ENCODE data around the gene PTCRA. TPM values are rescaled to one million over a fixed set of nuclear protein-coding genes. Genes with fewer than 3 reads are reported as not detected.

PTCRA gene
- total RNA-seq, 1 experiment from 2014 or later = not detected

DNA sequence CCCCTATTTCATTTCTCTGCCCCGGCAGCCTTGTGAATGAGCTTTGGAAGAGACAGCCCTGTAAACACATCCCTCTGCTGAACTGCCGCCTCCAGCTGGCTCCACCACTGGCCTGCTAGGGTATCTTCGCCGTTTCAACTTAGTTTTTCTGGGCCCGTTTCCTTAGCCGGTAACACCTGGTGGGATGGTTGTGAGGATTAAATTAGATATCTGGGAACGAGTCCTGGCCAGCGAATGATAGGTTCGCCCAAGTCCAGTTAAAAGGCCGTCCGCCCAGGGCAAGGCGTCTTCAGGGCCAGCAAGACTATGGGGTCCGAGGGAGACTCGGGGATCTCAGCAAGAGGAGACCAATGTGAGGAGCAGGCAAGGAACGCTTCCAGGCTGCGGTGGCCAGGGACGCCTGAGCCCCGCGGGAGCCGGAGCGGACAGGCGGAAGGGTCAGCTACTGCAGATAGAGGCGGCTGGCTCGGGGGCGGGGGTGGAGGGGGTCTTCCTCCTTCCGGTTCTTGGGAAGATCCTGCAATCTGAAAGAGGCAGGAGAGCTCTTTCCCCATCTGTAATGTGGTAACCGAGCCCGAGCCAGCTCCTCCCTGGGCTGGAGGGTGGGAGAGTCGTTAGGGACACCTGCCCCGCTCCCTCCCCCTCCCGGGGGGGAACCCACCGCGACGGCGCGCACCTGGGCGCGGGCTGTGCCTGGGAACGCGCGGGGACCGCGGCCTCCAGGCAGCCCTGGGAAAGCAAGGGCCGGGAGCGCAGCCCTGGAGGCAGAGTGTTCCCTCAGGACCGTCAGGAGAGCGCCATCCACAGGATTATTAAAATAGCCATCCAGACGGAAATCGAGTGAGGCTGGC is 4.5 kb upstream of the PTCRA start:
- no peaks in the 10 kb centered on the region for H3K9me2 ChIP-seq (ENCODE audit: insufficient read depth)
- no peaks in the 10 kb centered on the region for H3K79me2 ChIP-seq (ENCODE audit: insufficient read depth, low read length)
- no peak overlapping the region for H2AFZ ChIP-seq (ENCODE audit: low read depth, low read length, poor library complexity, severe bottlenecking)
- no peak overlapping the region for H3K9ac ChIP-seq (ENCODE audit: low read length)
- ChIA-PET RAD21 (ENCODE audit: low non-redundant PET in 1 of 2, low total read pairs in 2 of 2, uncharacterized antibody in 2 of 2, unreplicated experiment in 2 of 2) (no interaction called here), CTCF (no interaction called here), POLR2A (no interaction called here)
- H3K27ac ChIP-seq (ENCODE audit: low read depth, low read length) = no peak overlapping the region
- no peaks in the 10 kb centered on the region for H4K20me1 ChIP-seq (ENCODE audit: insufficient read depth)
- H3K4me1 ChIP-seq (ENCODE audit: control insufficient read depth in 1 of 2, insufficient read depth in 2 of 2, low read length in 2 of 2) = no peaks in the 10 kb centered on the region; a peak in 1 of 4 replicates
- no TSS peak for BruUV-seq (replicated peaks)
- H3K27me3 ChIP-seq (ENCODE audit: insufficient read depth, low read length) = no peaks in the 10 kb centered on the region
- H3K4me2 ChIP-seq (ENCODE audit: low read length) = no peak overlapping the region
- TF ChIP-seq, protein P1, sequence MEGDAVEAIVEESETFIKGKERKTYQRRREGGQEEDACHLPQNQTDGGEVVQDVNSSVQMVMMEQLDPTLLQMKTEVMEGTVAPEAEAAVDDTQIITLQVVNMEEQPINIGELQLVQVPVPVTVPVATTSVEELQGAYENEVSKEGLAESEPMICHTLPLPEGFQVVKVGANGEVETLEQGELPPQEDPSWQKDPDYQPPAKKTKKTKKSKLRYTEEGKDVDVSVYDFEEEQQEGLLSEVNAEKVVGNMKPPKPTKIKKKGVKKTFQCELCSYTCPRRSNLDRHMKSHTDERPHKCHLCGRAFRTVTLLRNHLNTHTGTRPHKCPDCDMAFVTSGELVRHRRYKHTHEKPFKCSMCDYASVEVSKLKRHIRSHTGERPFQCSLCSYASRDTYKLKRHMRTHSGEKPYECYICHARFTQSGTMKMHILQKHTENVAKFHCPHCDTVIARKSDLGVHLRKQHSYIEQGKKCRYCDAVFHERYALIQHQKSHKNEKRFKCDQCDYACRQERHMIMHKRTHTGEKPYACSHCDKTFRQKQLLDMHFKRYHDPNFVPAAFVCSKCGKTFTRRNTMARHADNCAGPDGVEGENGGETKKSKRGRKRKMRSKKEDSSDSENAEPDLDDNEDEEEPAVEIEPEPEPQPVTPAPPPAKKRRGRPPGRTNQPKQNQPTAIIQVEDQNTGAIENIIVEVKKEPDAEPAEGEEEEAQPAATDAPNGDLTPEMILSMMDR (IDR thresholded peaks at IDR 0.05 in 2 of 3, conservative IDR thresholded peaks at IDR 0.05 in 1 of 3; ENCODE audit: borderline replicate concordance in 1 of 3, insufficient read depth in 1 of 3, low read depth in 2 of 3, low read length in 2 of 3) = peak in 1 of 3 experiments; percentile 19; a peak in 1 of 6 replicates
- no peak for TF ChIP-seq CBX3 (IDR thresholded peaks at IDR 0.05; ENCODE audit: low read depth)
- intact Hi-C loops (cut with micrococcal nuclease) = no loop called here
- no peaks in the 10 kb centered on the region for H3K9me3 ChIP-seq (ENCODE audit: control insufficient read depth in 1 of 2, insufficient read depth in 1 of 2, low read depth in 1 of 2, low read length in 2 of 2)
- no peak for DNase-seq (ENCODE audit: low read depth, low spot score)
- no peak overlapping the region for H3K4me3 ChIP-seq (replicated peaks in 1 of 2; ENCODE audit: low read depth in 1 of 2, low read length in 2 of 2)
- no peak for ATAC-seq
- H3K36me3 ChIP-seq (ENCODE audit: control insufficient read depth in 1 of 2, insufficient read depth in 2 of 2, low read length in 2 of 2) = no peaks in the 10 kb centered on the region

DNA sequence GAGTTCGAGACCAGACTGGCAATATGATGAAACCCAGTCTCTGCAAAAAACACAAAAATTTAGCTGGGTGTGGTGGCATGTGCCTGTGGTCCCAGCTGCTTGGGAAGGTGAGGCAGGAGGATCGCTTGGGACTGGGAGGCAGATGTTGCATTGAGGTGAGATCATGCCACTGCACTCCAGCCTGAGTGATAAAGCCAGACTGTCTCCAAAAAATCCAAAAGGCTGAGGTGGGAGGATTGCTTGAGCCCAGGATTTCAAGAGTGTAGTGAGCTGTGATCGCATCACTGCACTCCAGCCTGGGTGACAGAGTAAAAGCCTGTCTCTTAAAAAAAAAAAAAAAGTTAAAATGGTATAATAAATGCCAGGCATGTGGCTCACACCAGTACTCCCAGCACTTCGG is 1.3 kb upstream of the PTCRA start:
- H3K36me3 ChIP-seq (ENCODE audit: control insufficient read depth in 1 of 2, insufficient read depth in 2 of 2, low read length in 2 of 2) = no peaks in the 10 kb centered on the region
- H3K4me3 ChIP-seq (replicated peaks in 1 of 2; ENCODE audit: low read depth in 1 of 2, low read length in 2 of 2) = no peak overlapping the region
- H3K79me2 ChIP-seq (ENCODE audit: insufficient read depth, low read length) = no peaks in the 10 kb centered on the region
- CTCF ChIA-PET = no interaction called here
- no peaks in the 10 kb centered on the region for H4K20me1 ChIP-seq (ENCODE audit: insufficient read depth)
- no peak overlapping the region for H3K27ac ChIP-seq (ENCODE audit: low read depth, low read length)
- ATAC-seq = no peak
- no peak overlapping the region for H3K9ac ChIP-seq (ENCODE audit: low read length)
- no peaks in the 10 kb centered on the region for H3K27me3 ChIP-seq (ENCODE audit: insufficient read depth, low read length)
- H3K9me2 ChIP-seq (ENCODE audit: insufficient read depth) = no peaks in the 10 kb centered on the region
- no peaks in the 10 kb centered on the region for H3K9me3 ChIP-seq (ENCODE audit: control insufficient read depth in 1 of 2, insufficient read depth in 1 of 2, low read depth in 1 of 2, low read length in 2 of 2)
- no peak overlapping the region for H3K4me2 ChIP-seq (ENCODE audit: low read length)
- no TSS peak for BruUV-seq (replicated peaks)
- POLR2A ChIA-PET = interaction anchor here (0.6 kb wide), 1 partner anchor 1065 kb away, joined by 3 read pairs; no protein-coding TSS in a partner anchor
- RAD21 ChIA-PET (ENCODE audit: low non-redundant PET in 1 of 2, low total read pairs in 2 of 2, uncharacterized antibody in 2 of 2, unreplicated experiment in 2 of 2) = no interaction called here
- no peak overlapping the region for H2AFZ ChIP-seq (ENCODE audit: low read depth, low read length, poor library complexity, severe bottlenecking)
- TF ChIP-seq YY1 (IDR thresholded peaks at IDR 0.05; ENCODE audit: extremely low read depth, insufficient replicate concordance, low read depth, low read length) (no peak), ELF1 (IDR thresholded peaks at IDR 0.05; ENCODE audit: borderline replicate concordance, low read depth) (no peak)
- TF ChIP-seq, protein P2, sequence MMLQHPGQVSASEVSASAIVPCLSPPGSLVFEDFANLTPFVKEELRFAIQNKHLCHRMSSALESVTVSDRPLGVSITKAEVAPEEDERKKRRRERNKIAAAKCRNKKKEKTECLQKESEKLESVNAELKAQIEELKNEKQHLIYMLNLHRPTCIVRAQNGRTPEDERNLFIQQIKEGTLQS (IDR thresholded peaks at IDR 0.05) = no peak
- intact Hi-C loops (cut with micrococcal nuclease) = no loop called here
- DNase-seq (ENCODE audit: low read depth, low spot score) = no peak
- no peaks in the 10 kb centered on the region; a peak in 1 of 4 replicates for H3K4me1 ChIP-seq (ENCODE audit: control insufficient read depth in 1 of 2, insufficient read depth in 2 of 2, low read length in 2 of 2)
